SK-N-SH (cell line): ENCODE results near the gene SNX11.
A peak's percentile ranks its signal among the peaks of the same experiment; 100 is the strongest.

Experiments
- EZH2phosphoT487 ChIP-seq: fragments of 200-600 bp; sonication (generic); IDR thresholded peaks from 2 replicates; pipeline ENCODE4 v1.6.1; 2017; ENCODE audit warnings: low read depth, mixed run types, mild to moderate bottlenecking, antibody characterized with exemption, moderate library complexity, borderline replicate concordance
- GATA2 ChIP-seq: sonication (generic); formaldehyde crosslinking; IDR thresholded peaks from 2 replicates; pipeline ENCODE4 v1.5.0; 2020; ENCODE audit warnings: mild to moderate bottlenecking, missing genetic modification reagents
- MAX ChIP-seq: IDR thresholded peaks from 2 replicates; pipeline ENCODE4 v1.4.0; 2012; ENCODE audit warnings: low read depth
- MXI1 ChIP-seq: IDR thresholded peaks from 2 replicates; pipeline ENCODE4 v1.6.1; 2012; ENCODE audit warnings: mild to moderate bottlenecking, low read depth, low read length, improper control_type of control experiment
- RAD21 ChIP-seq: IDR thresholded peaks from 2 replicates; pipeline ENCODE4 v1.6.1; 2012; ENCODE audit warnings: mild to moderate bottlenecking, low read length
- RCOR1 ChIP-seq: fragments of 150-350 bp; IDR thresholded peaks from 2 replicates; pipeline ENCODE4 v1.6.1; 2017; ENCODE audit warnings: antibody characterized with exemption, low read length
- TF ChIP-seq, protein P1 (sequence below): fragments of 200-600 bp; sonication (generic); IDR thresholded peaks from 2 replicates; pipeline ENCODE4 v1.6.1; 2017; ENCODE audit warnings: antibody characterized with exemption, mild to moderate bottlenecking, moderate library complexity

DNA sequence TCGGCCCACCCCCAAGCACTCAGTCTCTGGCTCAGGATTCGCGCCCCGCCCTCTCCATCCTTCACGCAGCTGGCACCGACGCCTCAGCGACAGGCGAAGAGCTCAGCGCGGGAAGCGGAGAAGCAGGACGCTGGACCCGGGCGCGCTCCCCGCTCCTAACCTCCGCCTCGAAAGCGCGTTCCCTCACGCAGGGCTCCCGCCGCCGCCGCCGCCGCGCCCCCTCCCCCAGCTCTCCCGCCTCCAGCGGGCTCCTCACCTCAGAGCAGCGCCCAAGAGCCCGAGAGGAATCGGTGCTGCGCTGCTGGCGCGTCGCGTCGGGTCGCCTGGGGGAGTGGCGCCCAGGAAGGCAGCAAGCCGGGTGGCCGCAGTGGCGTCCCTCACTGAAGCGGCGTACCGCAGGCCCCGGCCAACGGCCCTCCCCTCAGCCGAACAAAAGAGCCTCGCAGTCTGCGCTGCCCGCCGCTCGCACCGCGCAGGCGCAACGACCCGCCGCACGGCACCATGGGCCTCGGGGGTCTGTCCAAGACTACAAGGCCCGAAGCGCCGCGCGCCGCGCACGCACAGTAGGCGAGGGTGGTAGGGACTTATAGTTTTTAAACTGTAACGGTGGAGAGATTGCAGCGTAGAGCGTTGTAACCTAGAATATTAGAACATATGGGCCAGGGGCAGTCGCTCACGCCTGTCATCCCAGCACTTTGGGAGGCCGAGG lies 6.4 kb upstream of the SNX11 start, which contains the start of gene CBX1:
- TF ChIP-seq, protein P1, sequence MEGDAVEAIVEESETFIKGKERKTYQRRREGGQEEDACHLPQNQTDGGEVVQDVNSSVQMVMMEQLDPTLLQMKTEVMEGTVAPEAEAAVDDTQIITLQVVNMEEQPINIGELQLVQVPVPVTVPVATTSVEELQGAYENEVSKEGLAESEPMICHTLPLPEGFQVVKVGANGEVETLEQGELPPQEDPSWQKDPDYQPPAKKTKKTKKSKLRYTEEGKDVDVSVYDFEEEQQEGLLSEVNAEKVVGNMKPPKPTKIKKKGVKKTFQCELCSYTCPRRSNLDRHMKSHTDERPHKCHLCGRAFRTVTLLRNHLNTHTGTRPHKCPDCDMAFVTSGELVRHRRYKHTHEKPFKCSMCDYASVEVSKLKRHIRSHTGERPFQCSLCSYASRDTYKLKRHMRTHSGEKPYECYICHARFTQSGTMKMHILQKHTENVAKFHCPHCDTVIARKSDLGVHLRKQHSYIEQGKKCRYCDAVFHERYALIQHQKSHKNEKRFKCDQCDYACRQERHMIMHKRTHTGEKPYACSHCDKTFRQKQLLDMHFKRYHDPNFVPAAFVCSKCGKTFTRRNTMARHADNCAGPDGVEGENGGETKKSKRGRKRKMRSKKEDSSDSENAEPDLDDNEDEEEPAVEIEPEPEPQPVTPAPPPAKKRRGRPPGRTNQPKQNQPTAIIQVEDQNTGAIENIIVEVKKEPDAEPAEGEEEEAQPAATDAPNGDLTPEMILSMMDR = no peak; the same call in 1 of the 2 replicates
- TF ChIP-seq RAD21 = no peak
- peak; percentile 29; the same call in 1 of the 2 replicates for TF ChIP-seq RCOR1
- TF ChIP-seq MAX = peak; percentile 60
- no peak for TF ChIP-seq GATA2
- TF ChIP-seq MXI1 = peak; percentile 26; the same call in 1 of the 2 replicates
- no peak for TF ChIP-seq EZH2phosphoT487
